Activated naive CD4-positive, alpha-beta T cell treated with anti-CD3 and anti-CD28 coated beads, Interleukin-2, amount 50 U/mL, for 24 hours (primary cell): ENCODE data around the gene RPS24.
A peak's percentile ranks its signal among the peaks of the same experiment; 100 is the strongest.
"Not testable (repeated sequence)": the region's sequence is repeated elsewhere in the genome, so short reads cannot be mapped to it uniquely, and the experiment has no call there.

Experiments
- H3K27ac Mint-ChIP-seq: one replicate; pipeline ENCODE4 v1.8.0; 2021; ENCODE audit warnings: mild to moderate bottlenecking, mixed read lengths
- H3K27me3 Mint-ChIP-seq: one replicate; pipeline ENCODE4 v1.8.0; 2021; ENCODE audit warnings: mixed read lengths
- H3K36me3 Mint-ChIP-seq: one replicate; pipeline ENCODE4 v1.8.0; 2021; ENCODE audit warnings: mixed read lengths
- H3K4me1 Mint-ChIP-seq: one replicate; pipeline ENCODE4 v1.8.0; 2021; ENCODE audit warnings: mixed read lengths
- H3K4me3 Mint-ChIP-seq: one replicate; pipeline ENCODE4 v1.8.0; 2021; ENCODE audit warnings: mild to moderate bottlenecking, mixed read lengths
- H3K9me3 Mint-ChIP-seq: one replicate; pipeline ENCODE4 v1.8.0; 2021; ENCODE audit warnings: mixed read lengths

The RPS24 gene

DNA sequence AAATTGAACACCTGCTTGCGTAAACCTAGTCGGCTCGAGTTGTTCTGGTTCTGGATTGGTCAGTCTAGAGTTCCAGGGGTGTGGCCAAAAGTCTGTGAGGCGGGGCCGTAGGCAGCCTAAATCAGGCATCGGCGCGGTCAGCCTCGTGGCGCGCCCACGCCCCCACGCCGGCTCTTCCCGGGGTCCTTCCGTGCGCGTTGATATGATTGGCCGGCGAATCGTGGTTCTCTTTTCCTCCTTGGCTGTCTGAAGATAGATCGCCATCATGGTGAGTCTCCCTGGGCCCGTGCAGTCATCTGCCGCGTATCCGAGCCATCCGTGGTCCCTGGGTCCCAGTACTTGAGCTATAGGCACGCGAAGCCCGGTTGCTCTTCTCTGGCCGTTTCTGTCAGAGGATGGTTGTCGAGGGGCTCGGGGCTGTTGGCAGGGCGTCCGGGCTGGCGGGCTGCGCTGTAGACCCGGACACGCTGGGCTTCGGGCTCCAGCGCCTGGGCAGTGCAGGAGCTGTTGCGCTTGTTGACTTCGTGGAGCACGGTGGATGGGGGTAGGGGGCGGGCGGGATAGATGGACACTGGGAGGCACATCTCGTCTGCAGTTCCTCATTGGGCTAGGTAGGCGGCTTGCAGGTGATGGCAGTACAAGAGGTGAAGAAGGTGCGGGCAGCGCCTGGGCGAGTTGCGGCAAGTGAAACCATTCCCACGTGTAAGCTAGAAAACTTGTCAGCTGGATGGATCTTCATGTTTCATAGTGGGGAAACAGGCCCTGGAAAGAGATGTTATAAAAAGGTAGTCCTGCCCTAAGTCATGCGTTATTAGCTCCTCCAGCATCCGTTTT is at the start of gene RPS24:
TSS of gene RPS24 (plus strand) at position 227 of the 834 bp plus-strand sequence. CDS start at position 266, 39 bp downstream.
- peak within 1 kb of the TSS; percentile 88 for H3K4me3 Mint-ChIP-seq
- H3K27ac Mint-ChIP-seq: peak within 1 kb of the TSS; percentile 86
- peaks cover 39% of the 10 kb centered on the region for H3K36me3 Mint-ChIP-seq
- H3K9me3 Mint-ChIP-seq: no peaks in the 10 kb centered on the region
- H3K27me3 Mint-ChIP-seq: no peaks in the 10 kb centered on the region
- H3K4me1 Mint-ChIP-seq: peaks cover 50% of the 10 kb centered on the region

DNA sequence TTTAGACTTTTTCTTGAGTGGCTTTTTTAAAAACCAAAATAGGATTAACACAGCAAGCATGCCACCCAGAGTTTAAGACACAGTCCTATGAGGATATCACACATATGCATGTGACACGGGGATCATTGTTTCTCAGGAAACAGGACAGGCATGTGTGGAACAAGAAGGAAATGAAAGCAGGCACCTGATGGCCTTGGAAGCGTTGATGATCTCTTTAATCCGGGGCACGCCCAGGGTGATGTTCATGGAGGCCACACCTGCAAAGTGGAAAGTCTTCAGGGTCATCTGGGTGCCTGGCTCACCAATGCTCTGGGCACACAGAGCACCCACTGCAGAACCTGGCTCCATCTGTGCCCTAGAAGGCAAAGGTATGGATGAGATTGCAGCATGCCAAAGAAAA is 48.7 kb upstream of the RPS24 start:
- no peaks in the 10 kb centered on the region for H3K9me3 Mint-ChIP-seq
- H3K36me3 Mint-ChIP-seq: peaks cover 10% of the 10 kb centered on the region
- H3K4me1 Mint-ChIP-seq: no peaks in the 10 kb centered on the region
- H3K27me3 Mint-ChIP-seq: no peaks in the 10 kb centered on the region
- H3K27ac Mint-ChIP-seq: no peak overlapping the region
- no peak overlapping the region for H3K4me3 Mint-ChIP-seq

GRCh38 chr10:77987671-77988255 is 45.9 kb upstream of the RPS24 start:
- H3K4me1 Mint-ChIP-seq: no peaks in the 10 kb centered on the region
- peaks cover 14% of the 10 kb centered on the region for H3K36me3 Mint-ChIP-seq
- no peak overlapping the region for H3K27ac Mint-ChIP-seq
- H3K27me3 Mint-ChIP-seq: no peaks in the 10 kb centered on the region
- no peaks in the 10 kb centered on the region for H3K9me3 Mint-ChIP-seq
- no peak overlapping the region for H3K4me3 Mint-ChIP-seq

- H3K9me3 Mint-ChIP-seq: no peaks in the 10 kb centered on the region
- H3K4me1 Mint-ChIP-seq: no peaks in the 10 kb centered on the region
- peaks cover 19% of the 10 kb centered on the region for H3K36me3 Mint-ChIP-seq
- H3K4me3 Mint-ChIP-seq: no peak overlapping the region
- no peaks in the 10 kb centered on the region for H3K27me3 Mint-ChIP-seq
- H3K27ac Mint-ChIP-seq: no peak overlapping the region
These were observed 44.5 kb upstream of the RPS24 start for GRCh38 chr10:77989081-77989724.

DNA sequence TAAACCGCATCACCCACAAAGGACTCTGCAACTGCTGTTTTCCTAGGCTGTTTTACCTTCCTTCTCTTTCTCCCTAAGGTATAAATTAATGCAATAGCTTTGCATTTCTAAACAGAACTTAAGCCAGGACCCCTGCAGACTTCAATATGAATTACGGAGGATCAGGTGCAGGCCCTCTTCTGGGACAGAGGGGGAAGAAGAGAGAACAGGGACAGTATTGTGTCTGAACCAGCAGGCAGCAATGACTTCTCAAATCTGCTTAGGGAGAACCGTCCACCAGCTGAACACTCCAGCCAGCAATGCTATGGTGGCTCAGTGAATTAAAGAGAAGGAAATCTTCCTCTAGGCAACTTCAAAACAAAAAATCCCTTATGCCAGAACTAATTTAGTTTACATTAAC is 40.0 kb upstream of the RPS24 start:
- H3K27me3 Mint-ChIP-seq: no peaks in the 10 kb centered on the region
- no peaks in the 10 kb centered on the region for H3K4me1 Mint-ChIP-seq
- H3K36me3 Mint-ChIP-seq: peaks cover 33% of the 10 kb centered on the region
- H3K4me3 Mint-ChIP-seq: no peak overlapping the region
- H3K9me3 Mint-ChIP-seq: no peaks in the 10 kb centered on the region
- no peak overlapping the region for H3K27ac Mint-ChIP-seq

- not testable (repeated sequence) for H3K27me3 Mint-ChIP-seq, H3K4me1 Mint-ChIP-seq, H3K27ac Mint-ChIP-seq, H3K4me3 Mint-ChIP-seq, H3K9me3 Mint-ChIP-seq
- H3K36me3 Mint-ChIP-seq: peaks cover 43% of the 10 kb centered on the region
These were observed 34.9 kb upstream of the RPS24 start for GRCh38 chr10:77998780-77999179.

DNA sequence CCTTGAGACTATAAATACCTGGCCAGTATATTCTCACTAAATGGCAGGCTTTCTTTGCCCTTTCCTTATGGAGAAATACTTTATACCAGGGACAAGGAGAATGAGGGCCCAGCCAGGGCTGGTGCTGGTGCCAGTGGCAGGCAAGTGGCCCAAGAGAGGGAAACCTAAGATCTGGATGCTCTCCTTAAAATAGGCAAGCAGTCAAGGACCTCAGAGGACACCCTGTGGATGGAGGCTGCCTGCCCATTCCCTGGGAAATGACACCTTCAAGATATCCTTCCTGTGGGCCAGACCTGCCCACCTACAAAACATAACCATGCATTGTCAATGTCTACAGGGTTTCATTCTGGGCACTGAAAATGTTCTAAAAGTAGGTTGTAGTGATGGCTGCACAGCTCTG is 33.5 kb upstream of the RPS24 start:
- Mint-ChIP-seq H3K27me3 (no peaks in the 10 kb centered on the region), H3K4me3 (no peak overlapping the region), H3K9me3 (no peaks in the 10 kb centered on the region), H3K27ac (no peak overlapping the region), H3K36me3 (peaks cover 42% of the 10 kb centered on the region), H3K4me1 (no peaks in the 10 kb centered on the region)

GRCh38 chr10:78000956-78001472 is 32.6 kb upstream of the RPS24 start:
- no peaks in the 10 kb centered on the region for H3K9me3 Mint-ChIP-seq
- H3K27ac Mint-ChIP-seq: no peak overlapping the region
- no peak overlapping the region for H3K4me3 Mint-ChIP-seq
- H3K36me3 Mint-ChIP-seq: peaks cover 41% of the 10 kb centered on the region
- no peaks in the 10 kb centered on the region for H3K4me1 Mint-ChIP-seq
- no peaks in the 10 kb centered on the region for H3K27me3 Mint-ChIP-seq

DNA sequence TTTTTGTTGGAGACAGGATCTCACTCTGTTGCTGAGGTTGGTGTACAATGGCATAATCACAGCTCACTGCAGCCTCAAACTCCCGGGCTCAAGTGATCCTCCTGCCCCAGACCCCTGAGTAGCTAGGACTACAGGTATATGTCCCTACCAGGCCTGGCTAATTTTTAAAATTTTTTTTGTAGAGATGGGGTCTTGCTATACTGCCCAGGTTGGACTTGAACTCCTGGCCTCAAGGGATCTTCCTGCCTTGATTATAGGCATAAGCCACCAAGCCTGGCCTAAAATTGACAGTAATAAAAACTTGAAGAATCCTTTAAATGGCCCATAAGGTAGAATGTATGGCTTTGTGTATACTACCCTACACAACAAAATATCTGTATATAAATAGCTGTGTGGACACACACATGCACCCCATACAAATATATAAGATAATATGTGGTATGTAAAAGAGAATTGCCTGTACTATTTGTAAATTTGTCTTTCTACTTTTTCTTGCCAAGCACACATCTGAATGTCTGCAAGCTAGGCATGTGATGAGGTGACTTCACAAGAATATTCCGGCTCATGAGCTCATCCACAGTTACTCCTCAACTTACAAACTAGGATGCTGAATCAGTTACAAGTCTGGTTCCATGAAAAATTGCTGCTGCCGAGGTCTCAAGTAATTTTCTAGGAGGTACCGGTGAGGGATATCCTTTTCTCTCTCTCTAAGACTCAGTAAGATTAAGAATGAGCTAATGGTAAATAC is 30.9 kb upstream of the RPS24 start:
- Mint-ChIP-seq H3K4me1 (no peaks in the 10 kb centered on the region), H3K27ac (no peak overlapping the region), H3K4me3 (no peak overlapping the region), H3K9me3 (no peaks in the 10 kb centered on the region), H3K27me3 (no peaks in the 10 kb centered on the region), H3K36me3 (peaks cover 42% of the 10 kb centered on the region)

GRCh38 chr10:78004215-78005026 is 29.2 kb upstream of the RPS24 start:
- H3K4me3 Mint-ChIP-seq: no peak overlapping the region
- no peaks in the 10 kb centered on the region for H3K4me1 Mint-ChIP-seq
- H3K9me3 Mint-ChIP-seq: no peaks in the 10 kb centered on the region
- H3K36me3 Mint-ChIP-seq: peaks cover 34% of the 10 kb centered on the region
- no peak overlapping the region for H3K27ac Mint-ChIP-seq
- no peaks in the 10 kb centered on the region for H3K27me3 Mint-ChIP-seq

GRCh38 chr10:78007172-78007571 is 26.5 kb upstream of the RPS24 start:
- Mint-ChIP-seq H3K27ac (no peak overlapping the region), H3K27me3 (no peaks in the 10 kb centered on the region), H3K9me3 (no peaks in the 10 kb centered on the region), H3K4me3 (no peak overlapping the region), H3K36me3 (peaks cover 31% of the 10 kb centered on the region), H3K4me1 (no peaks in the 10 kb centered on the region)

DNA sequence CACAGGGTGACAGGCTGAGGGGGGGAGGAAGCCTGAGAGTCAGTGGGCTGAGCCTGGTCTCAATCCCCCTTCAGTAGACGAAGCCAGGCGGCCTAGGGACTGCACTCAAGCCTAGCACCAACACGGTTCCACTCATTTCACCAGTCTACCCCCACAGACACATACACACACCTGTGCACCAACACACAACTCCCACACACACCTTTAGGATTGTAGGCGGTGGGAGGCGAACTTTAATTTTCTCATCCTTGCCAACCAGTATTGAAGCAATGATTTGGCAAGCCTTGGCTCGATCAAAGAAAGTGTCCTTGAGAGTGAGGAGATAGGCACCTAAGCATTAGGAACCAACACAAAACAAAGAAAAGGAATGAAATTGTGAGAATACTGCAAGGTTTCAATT is 24.0 kb upstream of the RPS24 start:
- peaks cover 27% of the 10 kb centered on the region for H3K36me3 Mint-ChIP-seq
- H3K4me3 Mint-ChIP-seq: no peak overlapping the region
- no peaks in the 10 kb centered on the region for H3K9me3 Mint-ChIP-seq
- no peak overlapping the region for H3K27ac Mint-ChIP-seq
- H3K27me3 Mint-ChIP-seq: no peaks in the 10 kb centered on the region
- H3K4me1 Mint-ChIP-seq: no peaks in the 10 kb centered on the region

- Mint-ChIP-seq H3K27ac (no peak overlapping the region), H3K27me3 (no peaks in the 10 kb centered on the region), H3K4me1 (no peaks in the 10 kb centered on the region), H3K36me3 (peaks cover 29% of the 10 kb centered on the region), H3K9me3 (no peaks in the 10 kb centered on the region), H3K4me3 (no peak overlapping the region)
These were observed 23.4 kb upstream of the RPS24 start for GRCh38 chr10:78010278-78010677.

DNA sequence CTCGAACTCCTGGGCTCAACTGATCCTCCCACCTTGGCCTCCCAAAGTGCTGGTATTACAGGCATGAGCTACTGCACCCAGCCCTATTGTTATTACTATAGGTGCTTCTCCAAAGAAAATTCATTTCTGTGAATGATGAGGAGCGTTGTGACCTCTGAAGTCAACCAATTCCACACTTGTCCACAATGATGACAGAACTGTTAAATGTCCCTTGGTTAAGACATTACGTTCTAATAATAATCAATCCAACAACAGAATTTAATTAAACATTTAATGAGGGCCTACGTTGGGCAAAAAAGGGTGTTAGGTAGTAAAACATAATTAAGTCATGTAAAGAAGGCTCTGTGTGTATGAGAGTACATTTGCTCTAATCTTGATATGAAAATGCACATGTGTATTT is 22.6 kb upstream of the RPS24 start:
- no peaks in the 10 kb centered on the region for H3K9me3 Mint-ChIP-seq
- no peaks in the 10 kb centered on the region for H3K4me1 Mint-ChIP-seq
- H3K27me3 Mint-ChIP-seq: no peaks in the 10 kb centered on the region
- H3K4me3 Mint-ChIP-seq: no peak overlapping the region
- H3K27ac Mint-ChIP-seq: no peak overlapping the region
- H3K36me3 Mint-ChIP-seq: peaks cover 27% of the 10 kb centered on the region

GRCh38 chr10:78013564-78013963 is 20.1 kb upstream of the RPS24 start:
- Mint-ChIP-seq H3K4me1 (no peaks in the 10 kb centered on the region), H3K27ac (no peak overlapping the region), H3K27me3 (no peaks in the 10 kb centered on the region), H3K9me3 (no peaks in the 10 kb centered on the region), H3K36me3 (peaks cover 21% of the 10 kb centered on the region), H3K4me3 (no peak overlapping the region)
